ENCODE data around the gene SYNDIG1. TPM values are rescaled to one million over a fixed set of nuclear protein-coding genes. Genes with fewer than 3 reads are reported as not detected.

Gene SYNDIG1
- total RNA-seq, 1 donor from 2014 or later, result 13.7 TPM

- no peaks in the 10 kb centered on the region for H3K27me3 ChIP-seq
- H3K4me1 ChIP-seq, result no peaks in the 10 kb centered on the region
- no peaks in the 10 kb centered on the region for H3K36me3 ChIP-seq
- peaks cover 0 to 9% of the 10 kb centered on the region in 2 donors for H3K9me3 ChIP-seq
- H3K27ac ChIP-seq, result no peak overlapping the region
- TF ChIP-seq CTCF (IDR thresholded peaks at IDR 0.05), result no peak
- intact Hi-C loops (cut with DNase I), result no loop called here
- no peak overlapping the region for H3K4me3 ChIP-seq
- no peak for DNase-seq (ENCODE audit: low spot score in 2 of 2)
These were observed 134.0 kb downstream of the SYNDIG1 start for GRCh38 chr20:24603454-24603853.

GRCh38 chr20:24604966-24605665 is 135.7 kb downstream of the SYNDIG1 start:
- Histone ChIP-seq H3K27ac (no peak overlapping the region), H3K4me1 (no peaks in the 10 kb centered on the region), H3K27me3 (no peaks in the 10 kb centered on the region), H3K9me3 (peaks cover 0 to 9% of the 10 kb centered on the region in 2 donors), H3K36me3 (no peaks in the 10 kb centered on the region), H3K4me3 (no peak overlapping the region)
- TF ChIP-seq CTCF (IDR thresholded peaks at IDR 0.05), result no peak
- intact Hi-C loops (cut with DNase I), result no loop called here
- DNase-seq (ENCODE audit: low spot score in 2 of 2), result no peak

GRCh38 chr20:24605937-24606455 is 136.6 kb downstream of the SYNDIG1 start:
- no peak overlapping the region for H3K27ac ChIP-seq
- H3K9me3 ChIP-seq, result peaks cover 0 to 3% of the 10 kb centered on the region in 2 donors
- H3K4me3 ChIP-seq, result no peak overlapping the region
- H3K36me3 ChIP-seq, result no peaks in the 10 kb centered on the region
- no peaks in the 10 kb centered on the region for H3K4me1 ChIP-seq
- intact Hi-C loops (cut with DNase I), result no loop called here
- no peak for TF ChIP-seq CTCF (IDR thresholded peaks at IDR 0.05)
- H3K27me3 ChIP-seq, result no peaks in the 10 kb centered on the region
- DNase-seq (ENCODE audit: low spot score in 2 of 2), result no peak

- H3K36me3 ChIP-seq, result no peaks in the 10 kb centered on the region
- no peaks in the 10 kb centered on the region for H3K4me1 ChIP-seq
- TF ChIP-seq CTCF (IDR thresholded peaks at IDR 0.05), result no peak
- DNase-seq (ENCODE audit: low spot score in 2 of 2), result no peak
- intact Hi-C loops (cut with DNase I), result no loop called here
- H3K4me3 ChIP-seq, result no peak overlapping the region
- no peak overlapping the region for H3K27ac ChIP-seq
- no peaks in the 10 kb centered on the region for H3K27me3 ChIP-seq
- H3K9me3 ChIP-seq, result no peaks in the 10 kb centered on the region
These were observed 138.0 kb downstream of the SYNDIG1 start for GRCh38 chr20:24607402-24607801.

GRCh38 chr20:24608926-24609667 is 139.7 kb downstream of the SYNDIG1 start:
- H3K36me3 ChIP-seq, result no peaks in the 10 kb centered on the region
- intact Hi-C loops (cut with DNase I), result no loop called here
- H3K27ac ChIP-seq, result no peak overlapping the region
- H3K4me1 ChIP-seq, result no peaks in the 10 kb centered on the region
- no peaks in the 10 kb centered on the region for H3K27me3 ChIP-seq
- no peaks in the 10 kb centered on the region for H3K9me3 ChIP-seq
- DNase-seq (ENCODE audit: low spot score in 2 of 2), result no peak
- TF ChIP-seq CTCF (IDR thresholded peaks at IDR 0.05), result no peak
- H3K4me3 ChIP-seq, result no peak overlapping the region

Data from ascending aorta (tissue), 2 donors.